Ishikawa (cell line): ENCODE data around the gene KIAA0513.

Source experiments
- CREB1 ChIP-seq: IDR thresholded peaks from 2 replicates; pipeline ENCODE4 v1.6.1; 2012; ENCODE audit warnings: low read depth
- EP300 ChIP-seq: IDR thresholded peaks from 2 replicates; pipeline ENCODE4 v1.6.1; 2012; ENCODE audit warnings: borderline replicate concordance
- REST ChIP-seq: IDR thresholded peaks from 2 replicates; pipeline ENCODE4 v1.6.1; 2012; ENCODE audit warnings: low read depth, mild to moderate bottlenecking

GRCh38 chr16:85083051-85083639 lies 55.5 kb downstream of the KIAA0513 start:
- no peak for TF ChIP-seq EP300
- TF ChIP-seq CREB1: no peak
- no peak for TF ChIP-seq REST
